Bronchial epithelial cell (primary cell): ENCODE measurements around the gene OSMR. TPM values are rescaled to one million over a fixed set of nuclear protein-coding genes. Genes with fewer than 3 reads are reported as not detected.

Experiments
- DNase-seq: peaks from one replicate; pipeline ENCODE4 v3.0.0-alpha.2; 2010; ENCODE audit warnings: low read depth
- FAIRE-seq: peaks from 2 replicates; lab custom pipeline; 2011; peaks lifted over from hg19 to GRCh38; lab: Jason Lieb, UNC
- H3K27me3 ChIP-seq: 2 replicates; pipeline ENCODE4 v1.5.1; 2011; ENCODE audit warnings: low read length; ENCODE audit not compliant: control insufficient read depth, insufficient read depth
- H3K36me3 ChIP-seq: 2 replicates; pipeline ENCODE4 v1.5.1; 2011; ENCODE audit warnings: low read length; ENCODE audit not compliant: control insufficient read depth, insufficient read depth
- H3K4me3 ChIP-seq: 2 replicates; pipeline ENCODE4 v1.5.1; 2011; ENCODE audit warnings: mild to moderate bottlenecking, low read depth, low read length, control low read depth
- CTCF ChIP-seq: IDR thresholded peaks from 2 replicates; pipeline ENCODE4 v1.5.1; 2011; ENCODE audit warnings: mild to moderate bottlenecking, moderate library complexity, low read length, control low read depth, inconsistent platforms; ENCODE audit not compliant: insufficient read depth, severe bottlenecking
- total RNA-seq: library from RNA; depleted of rRNA; stranded (reverse); fragments of >200 nt; gene quantifications from 2 replicates; pipeline ENCODE4 v1.2.1, GENCODE V29; 2014

The OSMR gene
- total RNA-seq, 1 donor from 2014 or later: 36.9 TPM

GRCh38 chr5:38879078-38879460 is 33.3 kb downstream of the OSMR start:
- DNase-seq (no peak), FAIRE-seq (no peak)
- no peak for TF ChIP-seq CTCF
- H3K4me3 ChIP-seq: no peak overlapping the region
- no peaks in the 10 kb centered on the region for H3K27me3 ChIP-seq
- peaks cover 23% of the 10 kb centered on the region for H3K36me3 ChIP-seq

GRCh38 chr5:38883842-38884241 is 38.0 kb downstream of the OSMR start:
- no peaks in the 10 kb centered on the region for H3K27me3 ChIP-seq
- peaks cover 27% of the 10 kb centered on the region for H3K36me3 ChIP-seq
- H3K4me3 ChIP-seq: no peak overlapping the region
- no peak for TF ChIP-seq CTCF
- FAIRE-seq (no peak), DNase-seq (no peak)

- DNase-seq (no peak), FAIRE-seq (no peak)
- Histone ChIP-seq H3K36me3 (peaks cover 22% of the 10 kb centered on the region), H3K27me3 (no peaks in the 10 kb centered on the region), H3K4me3 (no peak overlapping the region)
- no peak for TF ChIP-seq CTCF
Observed at GRCh38 chr5:38885208-38885607, 39.4 kb downstream of the OSMR start.

- TF ChIP-seq CTCF: no peak
- no peak for DNase-seq
- no peaks in the 10 kb centered on the region for H3K27me3 ChIP-seq
- H3K4me3 ChIP-seq: no peak overlapping the region
- H3K36me3 ChIP-seq: peaks cover 20% of the 10 kb centered on the region
- no peak for FAIRE-seq
Observed at GRCh38 chr5:38888041-38888440, 42.2 kb downstream of the OSMR start.

GRCh38 chr5:38889424-38889823 is 43.6 kb downstream of the OSMR start:
- Histone ChIP-seq H3K27me3 (no peaks in the 10 kb centered on the region), H3K36me3 (peaks cover 16% of the 10 kb centered on the region), H3K4me3 (no peak overlapping the region)
- DNase-seq: no peak
- FAIRE-seq: no peak
- TF ChIP-seq CTCF: no peak

- no peak overlapping the region for H3K4me3 ChIP-seq
- FAIRE-seq (no peak), DNase-seq (no peak)
- H3K36me3 ChIP-seq: peaks cover 7% of the 10 kb centered on the region
- no peaks in the 10 kb centered on the region for H3K27me3 ChIP-seq
- TF ChIP-seq CTCF: no peak
Observed at GRCh38 chr5:38891563-38891962, 45.8 kb downstream of the OSMR start.
